Caco-2 (cell line): ENCODE measurements around the gene PPP1R3G. TPM values are rescaled to one million over a fixed set of nuclear protein-coding genes. Genes with fewer than 3 reads are reported as not detected.

ENCODE experiments used
- BruUV-seq: library from RNA; stranded (reverse); fragments of 400-500 nt; replicated peaks from 2 replicates; lab custom pipeline; 2021; lab: Mats Ljungman, UMichigan
- CTCF ChIA-PET: fragments of 300-600 bp; sonication (Branson Sonifier 250); formaldehyde crosslinking; loops from one replicate; lab custom pipeline; 2022; ENCODE audit warnings: antibody characterized with exemption; lab: Charles Lee
- POLR2A ChIA-PET: fragments of 300-600 bp; sonication (Branson Sonifier 250); formaldehyde crosslinking; loops from one replicate; lab custom pipeline; 2022; ENCODE audit warnings: antibody characterized with exemption; lab: Charles Lee
- DNase-seq, 2 experiments: peaks; one replicate each; pipeline versions ENCODE4 v3.0.0 to v3.0.0-alpha.2; 2020 to 2022
- H3K27me3 ChIP-seq: replicated peaks from 2 replicates; pipeline ENCODE4 v1.6.0; 2011; ENCODE audit warnings: low read length; ENCODE audit not compliant: control insufficient read depth, insufficient read depth
- H3K36me3 ChIP-seq: 2 replicates; pipeline ENCODE4 v1.5.1; 2011; ENCODE audit warnings: low read length; ENCODE audit not compliant: control insufficient read depth, insufficient read depth
- H3K4me1 ChIP-seq: fragments of 250-450 bp; sonication (Bioruptor Pico); 2 replicates; pipeline ENCODE4 v1.5.1; 2020; ENCODE audit warnings: mild to moderate bottlenecking
- H3K4me3 ChIP-seq: 2 replicates; pipeline ENCODE4 v1.5.1; 2011; ENCODE audit warnings: low read depth, mild to moderate bottlenecking, control low read depth, low read length
- H3K9me3 ChIP-seq: fragments of 250-450 bp; sonication (Bioruptor Pico); 2 replicates; pipeline ENCODE4 v1.5.1; 2020; ENCODE audit warnings: mild to moderate bottlenecking, moderate library complexity
- H3K27ac Mint-ChIP-seq: one replicate; pipeline ENCODE4 v1.8.0; 2022; ENCODE audit warnings: mixed read lengths; ENCODE audit not compliant: unreplicated experiment
- H3K27me3 Mint-ChIP-seq: one replicate; pipeline ENCODE4 v1.8.0; 2022; ENCODE audit warnings: mixed read lengths; ENCODE audit not compliant: insufficient read depth, unreplicated experiment
- H3K36me3 Mint-ChIP-seq: one replicate; pipeline ENCODE4 v1.8.0; 2022; ENCODE audit warnings: mild to moderate bottlenecking, mixed read lengths; ENCODE audit not compliant: insufficient read depth, unreplicated experiment
- H3K4me1 Mint-ChIP-seq: one replicate; pipeline ENCODE4 v1.8.0; 2022; ENCODE audit warnings: low read depth, mixed read lengths; ENCODE audit not compliant: unreplicated experiment
- H3K4me3 Mint-ChIP-seq: one replicate; pipeline ENCODE4 v1.8.0; 2022; ENCODE audit warnings: mild to moderate bottlenecking, moderate library complexity, mixed read lengths; ENCODE audit not compliant: unreplicated experiment
- H3K9me3 Mint-ChIP-seq: one replicate; pipeline ENCODE4 v1.8.0; 2022; ENCODE audit warnings: mixed read lengths; ENCODE audit not compliant: unreplicated experiment
- intact Hi-C: fragments of 100-400 bp; cut with micrococcal nuclease; formaldehyde crosslinking; loops from one replicate; pipeline ENCODE4 v1.10.0; 2022; ENCODE audit not compliant: unreplicated experiment
- total RNA-seq: library from RNA; stranded (reverse); gene quantifications from 2 replicates; pipeline ENCODE4 v1.2.3, GENCODE V29; 2022
- TF ChIP-seq, protein P1 (sequence below), 2 experiments: fragments of 200-600 bp in 1 of 2; IDR thresholded peaks; 1 replicate in 1 of 2; 2 replicates in 1 of 2; pipeline versions ENCODE4 v1.5.1 to v1.8.0; 2011 to 2022; ENCODE audit warnings: antibody characterized with exemption in 1 of 2, control low read depth in 1 of 2, inconsistent platforms in 1 of 2, low read depth in 1 of 2, low read length in 1 of 2, mild to moderate bottlenecking in 1 of 2, moderate library complexity in 1 of 2; ENCODE audit not compliant: insufficient read depth in 1 of 2, severe bottlenecking in 1 of 2, unreplicated experiment in 1 of 2

Gene PPP1R3G
- total RNA-seq, 1 experiment from 2014 or later: 0.18 TPM

DNA sequence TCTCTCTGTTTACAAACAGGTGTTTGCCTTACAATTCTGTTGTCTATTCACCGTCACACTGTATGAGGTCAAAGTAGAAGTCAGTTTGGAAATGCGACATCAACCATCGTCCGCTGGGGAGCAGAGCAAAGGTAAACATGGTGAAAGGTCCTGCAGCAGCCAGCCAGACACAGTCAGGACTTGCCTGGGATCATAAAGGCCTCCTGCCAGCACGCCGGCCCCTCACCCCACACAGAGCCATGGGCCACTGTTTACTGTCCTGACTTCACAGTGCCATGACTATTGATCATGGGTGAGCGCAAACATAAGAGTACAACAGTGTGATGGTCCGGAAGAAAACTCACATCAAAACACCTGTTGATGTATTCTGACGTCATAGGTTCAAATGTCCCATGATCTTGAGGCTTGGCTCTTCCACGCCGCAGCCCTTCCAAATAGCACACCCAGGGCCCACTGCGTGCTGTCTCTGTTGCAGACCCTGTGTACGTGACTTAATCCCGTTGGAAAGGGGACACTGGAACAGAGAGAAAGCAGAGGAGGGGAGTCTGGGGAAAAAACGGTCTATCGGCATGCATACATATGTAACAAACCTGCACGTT lies 16.9 kb upstream of the PPP1R3G start:
- Mint-ChIP-seq H3K36me3 (no peaks in the 10 kb centered on the region), H3K27me3 (no peaks in the 10 kb centered on the region), H3K9me3 (no peaks in the 10 kb centered on the region), H3K4me1 (no peaks in the 10 kb centered on the region), H3K27ac (no peak overlapping the region), H3K4me3 (no peak overlapping the region)
- Histone ChIP-seq H3K4me1 (no peaks in the 10 kb centered on the region), H3K4me3 (no peak overlapping the region), H3K9me3 (no peaks in the 10 kb centered on the region), H3K27me3 (no peaks in the 10 kb centered on the region), H3K36me3 (no peaks in the 10 kb centered on the region)
- TF ChIP-seq, protein P1, sequence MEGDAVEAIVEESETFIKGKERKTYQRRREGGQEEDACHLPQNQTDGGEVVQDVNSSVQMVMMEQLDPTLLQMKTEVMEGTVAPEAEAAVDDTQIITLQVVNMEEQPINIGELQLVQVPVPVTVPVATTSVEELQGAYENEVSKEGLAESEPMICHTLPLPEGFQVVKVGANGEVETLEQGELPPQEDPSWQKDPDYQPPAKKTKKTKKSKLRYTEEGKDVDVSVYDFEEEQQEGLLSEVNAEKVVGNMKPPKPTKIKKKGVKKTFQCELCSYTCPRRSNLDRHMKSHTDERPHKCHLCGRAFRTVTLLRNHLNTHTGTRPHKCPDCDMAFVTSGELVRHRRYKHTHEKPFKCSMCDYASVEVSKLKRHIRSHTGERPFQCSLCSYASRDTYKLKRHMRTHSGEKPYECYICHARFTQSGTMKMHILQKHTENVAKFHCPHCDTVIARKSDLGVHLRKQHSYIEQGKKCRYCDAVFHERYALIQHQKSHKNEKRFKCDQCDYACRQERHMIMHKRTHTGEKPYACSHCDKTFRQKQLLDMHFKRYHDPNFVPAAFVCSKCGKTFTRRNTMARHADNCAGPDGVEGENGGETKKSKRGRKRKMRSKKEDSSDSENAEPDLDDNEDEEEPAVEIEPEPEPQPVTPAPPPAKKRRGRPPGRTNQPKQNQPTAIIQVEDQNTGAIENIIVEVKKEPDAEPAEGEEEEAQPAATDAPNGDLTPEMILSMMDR (IDR thresholded peaks at IDR 0.05; ENCODE audit: insufficient read depth in 1 of 2, low read depth in 1 of 2, low read length in 1 of 2, severe bottlenecking in 1 of 2, unreplicated experiment in 1 of 2): no peak
- no peak for DNase-seq
- CTCF ChIA-PET: no interaction called here
- POLR2A ChIA-PET: no interaction called here
- intact Hi-C loops: no loop called here
- no TSS peak for BruUV-seq

DNA sequence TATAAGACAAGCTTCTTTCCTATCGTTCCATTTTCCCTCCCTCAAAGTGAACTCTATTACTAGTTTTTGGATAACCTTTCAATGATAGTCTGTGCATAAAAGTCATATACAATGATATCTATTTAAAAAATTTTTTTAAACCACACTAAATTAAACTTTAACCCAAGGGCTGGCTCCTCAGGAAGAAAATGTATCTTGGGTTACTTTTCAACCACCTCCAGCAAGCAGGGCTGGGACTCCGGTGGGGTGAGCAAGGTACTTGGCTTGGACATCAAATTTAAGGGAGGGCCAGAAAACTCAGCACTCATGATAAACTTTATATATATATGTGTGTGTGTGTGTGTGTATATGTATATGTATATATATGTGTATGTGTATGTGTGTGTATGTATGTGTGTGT lies 13.9 kb upstream of the PPP1R3G start:
- no peaks in the 10 kb centered on the region for H3K9me3 Mint-ChIP-seq
- H3K4me1 ChIP-seq: no peaks in the 10 kb centered on the region
- H3K9me3 ChIP-seq: no peaks in the 10 kb centered on the region
- H3K27me3 Mint-ChIP-seq: peaks cover 3% of the 10 kb centered on the region
- DNase-seq: no peak
- no TSS peak for BruUV-seq
- intact Hi-C loops: no loop called here
- TF ChIP-seq, protein P1 (IDR thresholded peaks at IDR 0.05; ENCODE audit: insufficient read depth in 1 of 2, low read depth in 1 of 2, low read length in 1 of 2, severe bottlenecking in 1 of 2, unreplicated experiment in 1 of 2): no peak
- POLR2A ChIA-PET: no interaction called here
- no peaks in the 10 kb centered on the region for H3K4me1 Mint-ChIP-seq
- H3K4me3 ChIP-seq: no peak overlapping the region
- H3K4me3 Mint-ChIP-seq: no peak overlapping the region
- H3K27ac Mint-ChIP-seq: no peak overlapping the region
- H3K27me3 ChIP-seq: no peaks in the 10 kb centered on the region
- CTCF ChIA-PET: no interaction called here
- no peaks in the 10 kb centered on the region for H3K36me3 ChIP-seq
- no peaks in the 10 kb centered on the region for H3K36me3 Mint-ChIP-seq

DNA sequence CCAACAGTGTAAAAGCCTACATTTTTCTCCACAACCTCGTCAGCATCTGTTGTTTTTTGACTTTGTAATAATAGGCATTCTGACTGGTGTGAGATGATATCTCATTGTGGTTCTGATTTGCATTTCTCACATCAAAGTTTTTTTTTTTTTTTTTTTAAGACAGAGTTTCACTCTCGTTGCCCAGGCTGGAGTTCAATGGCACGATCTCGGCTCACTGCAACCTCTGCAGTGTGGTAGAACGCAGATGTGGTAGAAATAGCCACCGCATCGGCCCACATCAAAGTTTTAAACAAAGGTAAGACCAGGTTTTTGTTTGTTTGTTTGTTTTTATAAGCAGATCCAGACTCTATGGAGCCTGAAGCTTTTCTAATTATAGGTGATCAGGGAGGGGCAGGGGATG lies 12.7 kb upstream of the PPP1R3G start:
- TF ChIP-seq, protein P1 (IDR thresholded peaks at IDR 0.05; ENCODE audit: insufficient read depth in 1 of 2, low read depth in 1 of 2, low read length in 1 of 2, severe bottlenecking in 1 of 2, unreplicated experiment in 1 of 2): no peak
- no peaks in the 10 kb centered on the region for H3K4me1 ChIP-seq
- no peak for DNase-seq
- H3K36me3 Mint-ChIP-seq: no peaks in the 10 kb centered on the region
- BruUV-seq: no TSS peak
- no peaks in the 10 kb centered on the region for H3K36me3 ChIP-seq
- no peaks in the 10 kb centered on the region for H3K4me1 Mint-ChIP-seq
- H3K27ac Mint-ChIP-seq: no peak overlapping the region
- no peaks in the 10 kb centered on the region for H3K9me3 ChIP-seq
- H3K4me3 Mint-ChIP-seq: no peak overlapping the region
- no peaks in the 10 kb centered on the region for H3K9me3 Mint-ChIP-seq
- H3K4me3 ChIP-seq: no peak overlapping the region
- CTCF ChIA-PET: no interaction called here
- POLR2A ChIA-PET: no interaction called here
- intact Hi-C loops: no loop called here
- H3K27me3 ChIP-seq: no peaks in the 10 kb centered on the region
- peaks cover 6% of the 10 kb centered on the region for H3K27me3 Mint-ChIP-seq
